ENCODE data around the gene EIF1AX.
A peak's percentile ranks its signal among the peaks of the same experiment; 100 is the strongest.
"Not testable (repeated sequence)": the region's sequence is repeated elsewhere in the genome, so short reads cannot be mapped to it uniquely, and the experiment has no call there.

The EIF1AX gene, protein sequence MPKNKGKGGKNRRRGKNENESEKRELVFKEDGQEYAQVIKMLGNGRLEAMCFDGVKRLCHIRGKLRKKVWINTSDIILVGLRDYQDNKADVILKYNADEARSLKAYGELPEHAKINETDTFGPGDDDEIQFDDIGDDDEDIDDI

DNA sequence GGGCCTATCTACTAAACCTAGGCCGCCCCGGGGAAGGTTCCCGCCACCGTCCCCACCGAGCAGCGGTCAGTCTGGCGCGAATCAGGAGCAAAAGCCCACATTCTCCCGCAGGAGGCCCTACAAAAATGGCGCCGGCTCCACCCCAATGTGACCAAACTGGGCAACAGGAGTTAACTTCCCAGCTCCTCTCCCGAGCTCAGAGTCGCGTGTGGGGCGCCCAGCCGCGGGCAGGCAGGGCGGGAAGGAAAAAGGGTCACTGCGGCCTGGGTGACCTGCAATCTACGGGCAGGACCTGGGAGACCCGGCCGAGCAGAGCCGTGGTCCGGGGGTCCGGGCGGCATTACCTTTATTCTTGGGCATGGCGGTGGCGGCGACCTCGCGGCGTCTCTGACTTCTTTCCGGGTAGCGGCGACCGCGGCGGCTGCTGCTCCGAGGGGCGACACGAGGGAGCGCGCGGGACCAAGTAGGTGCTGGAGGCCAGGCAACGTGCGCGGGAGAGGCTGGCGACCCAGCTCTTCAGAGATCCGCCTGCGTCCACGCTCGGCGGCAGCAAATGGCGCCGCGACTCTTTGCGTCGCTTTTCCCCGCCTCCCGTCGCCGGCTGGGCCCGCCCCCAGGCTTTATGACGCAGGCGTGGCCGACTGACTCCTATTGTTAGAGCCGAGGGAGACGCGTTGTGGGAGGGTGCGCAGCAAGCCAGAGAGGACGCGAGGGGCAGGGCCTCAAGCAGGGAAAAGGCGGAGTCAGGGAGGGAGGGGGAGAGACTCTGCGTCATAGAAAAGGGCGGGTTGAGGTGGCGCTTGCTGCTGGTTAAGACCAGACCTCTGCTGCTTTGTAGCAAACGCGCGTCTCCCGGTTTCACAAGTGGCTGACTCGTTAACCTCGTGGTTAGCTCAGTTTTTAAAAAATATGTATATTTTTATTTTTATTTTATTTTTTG, at the start of gene EIF1AX:
TSS of gene EIF1AX (minus strand) at position 558 of the 940 bp plus-strand sequence. CDS start at position 360, 198 bp downstream.
- DNase-seq (ENCODE audit: low spot score): peak; percentile 92

DNA sequence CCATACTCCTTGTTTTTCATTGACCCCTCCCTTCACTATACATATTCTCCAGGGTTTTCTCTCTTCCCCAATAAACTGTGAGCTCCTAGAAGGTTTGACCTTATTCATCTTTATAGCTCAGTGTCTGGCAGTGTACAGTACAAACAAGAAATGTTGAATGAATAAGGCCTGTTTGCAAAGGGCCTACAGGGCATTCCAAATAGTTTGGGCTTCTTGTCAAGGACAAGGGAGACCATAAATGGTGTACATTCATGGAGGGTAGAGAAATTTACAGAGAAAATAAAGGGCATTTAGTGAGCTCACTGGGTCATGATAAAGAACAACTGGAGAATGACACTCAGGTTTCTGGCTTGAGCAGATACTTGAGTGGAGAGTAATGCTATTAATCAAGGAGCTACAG, 47.5 kb upstream of the EIF1AX start:
- no peak for DNase-seq (ENCODE audit: low spot score)

DNA sequence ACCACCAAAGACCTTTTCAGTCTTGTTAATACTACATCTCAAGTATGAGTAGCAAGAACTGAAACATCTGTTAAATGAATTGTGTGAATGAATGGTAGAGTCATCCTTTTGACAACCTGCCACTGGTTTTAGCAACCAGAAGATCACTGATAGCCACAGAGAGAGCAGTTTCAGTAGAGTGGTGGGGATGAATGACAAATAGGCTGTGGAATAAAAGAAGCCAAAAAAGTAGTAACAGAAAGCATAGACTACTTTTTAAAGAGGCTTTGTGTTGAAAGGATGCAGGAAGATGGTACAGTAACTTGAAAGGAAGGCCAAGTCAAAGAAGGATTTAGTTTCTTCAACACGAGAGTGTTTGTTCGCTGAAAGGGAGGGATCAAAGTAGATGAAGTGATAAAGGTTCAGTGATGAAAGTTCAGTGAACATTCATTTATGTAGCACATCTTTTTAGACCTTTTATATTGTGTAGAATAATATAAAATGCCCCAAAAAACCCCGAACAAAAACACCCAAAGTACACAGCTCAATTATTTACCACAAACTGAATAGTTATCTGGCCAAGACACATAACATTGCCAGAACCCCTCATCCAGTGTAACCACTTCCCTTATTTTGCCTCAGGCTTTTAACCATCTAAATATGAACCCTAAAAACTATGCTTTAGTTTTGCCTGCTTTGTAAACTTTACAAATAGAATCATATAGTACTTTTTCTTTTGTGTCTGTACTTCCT, 40.1 kb upstream of the EIF1AX start:
- no peak for DNase-seq (ENCODE audit: low spot score)

DNA sequence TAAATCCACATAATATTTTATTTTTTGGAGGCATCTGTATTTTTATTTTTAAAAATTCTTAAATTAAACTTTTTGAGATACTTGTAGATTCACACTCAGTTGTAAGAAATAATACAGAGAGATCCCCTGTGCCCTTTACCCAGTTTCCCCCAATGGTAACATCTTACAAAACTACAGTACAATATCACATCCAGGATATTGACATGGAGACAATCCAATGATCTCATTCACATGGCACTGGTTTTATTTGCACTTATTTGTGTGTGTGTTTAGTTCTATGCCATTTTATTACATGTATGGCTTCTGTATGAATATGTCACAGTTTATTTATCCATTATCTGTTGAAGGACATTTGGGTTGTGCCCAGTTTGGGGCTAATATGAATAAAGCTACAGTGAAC, 35.5 kb upstream of the EIF1AX start:
- no peak for DNase-seq (ENCODE audit: low spot score)

DNA sequence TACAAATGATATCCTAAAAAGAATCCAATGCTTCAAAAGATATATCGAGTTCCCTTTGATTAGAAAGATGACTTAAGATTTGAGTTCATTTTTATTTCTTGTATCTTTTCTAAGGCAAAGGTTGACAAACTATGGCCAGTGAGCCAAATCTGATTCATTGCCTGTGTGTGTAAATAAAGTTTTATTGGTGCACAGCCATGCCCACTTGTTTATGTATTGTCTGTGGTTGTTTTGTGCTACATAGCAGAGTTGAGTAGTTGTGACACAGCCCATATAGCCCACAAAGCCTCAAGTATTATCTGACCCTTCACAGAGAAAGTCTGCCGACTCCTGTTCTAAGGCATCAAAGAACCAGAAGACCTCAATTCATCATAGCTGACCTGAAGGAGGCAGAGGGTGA, 32.2 kb upstream of the EIF1AX start:
- no peak for DNase-seq (ENCODE audit: low spot score)

DNA sequence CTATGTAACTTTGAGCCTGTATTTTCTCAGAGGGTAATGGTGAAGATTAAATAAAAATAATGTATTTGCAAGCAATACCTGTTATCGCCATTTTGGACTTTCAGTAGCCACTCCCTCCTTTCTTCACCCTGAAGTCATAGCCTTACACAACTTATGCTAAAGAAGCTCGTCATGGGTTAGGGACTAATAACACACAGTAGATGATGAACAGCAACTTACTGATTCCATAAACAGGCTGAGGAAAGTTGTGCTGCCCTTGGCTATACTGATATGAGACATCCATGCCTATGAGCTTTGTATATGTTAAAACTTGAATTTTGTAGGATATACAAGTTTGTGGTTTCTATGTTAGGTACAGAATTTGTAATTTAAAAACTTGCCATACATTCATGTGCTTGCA, 31.7 kb upstream of the EIF1AX start:
- no peak for DNase-seq (ENCODE audit: low spot score)

DNA sequence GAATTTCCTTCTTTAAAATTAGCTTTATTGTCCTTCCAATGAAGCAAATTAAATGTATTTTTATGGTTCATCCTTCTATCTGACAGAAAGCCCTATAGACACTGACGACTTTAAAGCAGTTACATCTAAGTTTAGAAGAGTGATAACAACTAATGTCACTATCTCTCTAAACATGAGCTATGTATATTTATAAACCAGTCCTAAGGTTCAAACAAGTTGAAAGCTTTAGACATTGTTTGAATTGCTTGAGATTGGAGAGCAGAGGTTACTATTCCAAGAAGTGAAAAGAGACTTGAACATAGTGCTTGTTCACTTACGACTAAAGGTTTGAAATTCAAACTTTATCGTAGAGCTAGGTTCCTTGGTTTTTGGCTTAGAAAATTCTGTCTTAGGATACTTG, 30.2 kb upstream of the EIF1AX start:
- DNase-seq (ENCODE audit: low spot score): no peak

DNA sequence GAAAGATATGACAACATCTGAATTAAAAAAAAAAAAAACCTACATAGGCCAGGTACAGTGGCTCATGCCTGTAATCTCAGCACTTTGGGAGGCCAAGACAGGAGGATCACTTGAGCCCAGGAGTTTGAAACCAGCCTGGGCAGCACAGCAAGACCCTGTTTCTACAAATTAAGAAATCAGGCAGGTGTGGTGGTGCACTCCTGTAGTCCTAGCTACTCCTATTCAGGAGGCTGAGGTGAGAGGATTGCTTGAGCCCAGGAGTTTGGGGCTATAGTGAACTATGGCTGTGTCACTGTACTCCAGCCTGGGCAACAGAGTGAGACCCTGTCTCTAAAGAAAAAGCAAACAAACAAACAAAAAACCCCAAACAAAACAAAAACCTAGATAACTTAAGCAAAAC, 20.9 kb upstream of the EIF1AX start:
- DNase-seq (ENCODE audit: low spot score): not testable (repeated sequence)

DNA sequence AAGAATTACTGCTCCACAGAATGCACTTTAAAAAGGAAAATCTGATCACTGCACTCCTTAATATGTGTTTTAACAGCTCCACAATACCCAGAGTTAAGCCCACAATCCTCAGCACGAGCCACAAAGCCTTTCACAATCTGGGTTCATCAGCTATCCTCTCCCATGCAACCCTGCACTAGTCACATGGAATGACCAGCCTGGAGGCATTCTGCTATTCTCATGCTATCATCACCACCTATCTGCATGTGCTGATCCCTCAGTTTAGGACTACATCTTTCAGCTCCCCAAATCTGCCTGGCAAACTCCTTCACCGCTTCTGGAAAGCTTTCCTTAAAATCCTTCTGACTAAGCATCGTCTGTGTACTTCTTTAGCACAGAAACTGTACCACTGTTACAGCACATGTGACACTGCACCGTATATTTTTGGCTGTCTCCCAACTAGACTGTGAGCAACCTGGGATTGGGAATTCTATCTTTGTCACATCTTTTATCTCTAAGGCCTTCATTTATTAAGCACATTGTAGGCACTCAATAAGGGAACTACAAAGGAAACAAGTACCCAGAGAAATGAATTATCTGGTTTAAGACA, 18.3 kb upstream of the EIF1AX start:
- no peak for DNase-seq (ENCODE audit: low spot score)

DNA sequence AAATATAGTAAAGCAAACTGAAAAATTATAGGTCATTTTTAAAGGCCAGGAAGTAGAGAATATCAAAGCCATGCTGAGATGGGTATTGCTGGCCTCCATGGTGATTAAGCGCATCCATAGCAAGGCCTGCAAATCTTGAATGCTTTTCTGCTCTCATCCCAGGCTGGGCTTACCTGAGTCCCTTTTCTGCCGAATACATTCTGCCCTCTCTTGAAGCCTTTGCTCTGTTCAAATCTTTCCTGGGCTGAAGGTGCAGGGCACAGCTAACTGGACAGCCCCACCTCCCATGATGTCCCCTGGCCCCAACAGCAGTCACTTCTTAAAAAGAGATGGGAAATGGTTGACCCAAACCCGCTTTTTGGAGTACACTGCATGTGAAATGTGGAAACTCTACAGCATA, 10.1 kb upstream of the EIF1AX start:
- no peak for DNase-seq (ENCODE audit: low spot score)

DNA sequence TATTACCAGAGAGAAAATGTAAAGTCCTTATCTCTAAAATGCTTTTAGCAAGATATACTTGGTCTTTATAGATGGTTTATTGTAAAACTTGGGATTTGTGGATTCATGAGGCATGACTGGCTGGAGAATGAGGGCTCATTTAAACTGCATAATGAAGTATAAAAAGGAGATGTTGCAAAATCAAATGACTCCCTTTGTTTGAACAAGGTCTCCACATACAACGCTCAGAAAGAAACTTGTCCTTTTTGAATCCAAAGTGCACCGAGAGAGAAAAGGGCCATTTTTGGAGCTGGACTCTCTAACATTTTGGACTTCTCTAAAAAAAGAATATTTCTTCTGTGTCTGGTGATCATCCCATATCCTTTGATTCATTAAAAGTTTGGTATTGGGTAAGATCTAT, 7.7 kb upstream of the EIF1AX start:
- no peak for DNase-seq (ENCODE audit: low spot score)

DNA sequence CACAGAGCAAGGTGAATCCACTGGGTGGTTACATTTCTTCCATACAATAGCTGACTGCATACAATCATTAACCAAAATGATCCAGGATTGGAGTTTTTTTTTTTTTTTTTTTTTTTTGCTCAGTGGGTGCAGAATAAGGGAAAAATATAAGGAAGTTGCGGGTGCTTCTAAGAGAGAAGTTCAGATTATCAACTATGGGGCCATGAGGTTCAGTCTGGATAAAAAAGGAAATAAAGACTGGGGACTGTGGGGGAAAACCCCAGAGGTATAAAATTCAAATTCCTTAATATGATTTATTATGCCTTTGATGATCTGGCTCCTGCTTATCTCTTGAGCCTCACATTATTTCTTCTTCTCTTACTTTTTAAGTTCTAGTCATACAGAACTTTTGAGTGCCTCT, 5.9 kb upstream of the EIF1AX start:
- no peak for DNase-seq (ENCODE audit: low spot score)

DNA sequence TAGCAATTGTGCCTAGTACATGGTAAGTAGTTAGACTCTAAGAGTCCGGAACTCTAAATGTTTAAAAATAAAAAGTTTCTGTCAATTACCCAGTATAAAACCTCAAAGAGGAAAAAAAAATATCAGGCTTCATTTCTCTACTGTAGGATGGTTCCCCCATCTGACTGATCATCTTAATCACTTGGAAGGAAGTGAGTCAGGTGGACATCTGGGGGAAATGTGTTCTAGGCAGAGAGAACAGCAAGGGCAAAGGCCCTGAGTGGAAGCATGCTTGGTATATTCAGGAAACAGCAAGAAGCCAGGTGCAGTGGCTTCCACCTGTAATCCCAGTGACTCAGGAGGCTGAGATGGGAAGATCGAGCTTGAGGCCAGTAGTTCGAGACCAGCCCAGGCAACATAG, 2.9 kb upstream of the EIF1AX start:
- peak; percentile 28 for DNase-seq (ENCODE audit: low spot score)

DNA sequence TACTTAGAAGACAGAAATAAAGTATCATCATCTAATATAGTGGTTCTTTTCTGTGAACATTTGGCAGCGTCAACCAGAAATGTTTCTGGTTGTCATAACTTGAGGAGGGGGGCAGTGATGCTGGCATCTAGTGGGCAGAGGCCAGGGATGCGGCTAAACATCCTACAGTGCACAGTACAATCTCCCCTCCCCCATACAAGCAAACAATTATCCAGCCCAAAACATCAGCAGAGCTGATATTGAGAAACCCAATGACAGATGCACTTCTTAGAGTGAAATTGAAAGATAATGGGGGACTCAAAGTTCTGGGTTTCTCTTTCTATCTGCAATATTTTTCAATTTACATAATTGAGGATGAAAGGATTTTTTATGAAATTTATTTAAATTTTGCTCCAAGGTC, 1.9 kb upstream of the EIF1AX start:
- DNase-seq (ENCODE audit: low spot score): no peak

DNA sequence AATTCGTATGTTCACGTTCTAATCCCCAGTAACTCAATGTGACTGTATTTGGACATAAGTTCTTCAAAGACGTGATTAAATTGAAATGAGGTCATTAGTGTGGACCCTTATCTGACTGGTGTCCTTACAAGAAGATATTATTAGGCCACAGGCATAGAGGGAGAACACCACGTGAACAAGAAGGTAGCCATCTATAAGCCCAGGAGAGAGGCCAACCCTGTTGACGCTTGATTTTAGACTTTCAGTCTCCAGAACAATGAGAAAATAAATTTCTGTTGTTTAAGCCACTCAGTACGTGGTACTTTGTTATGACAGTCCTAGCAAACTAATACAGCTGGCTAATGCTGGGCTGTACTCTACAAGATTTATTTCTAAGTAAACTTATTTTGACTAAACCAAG, 1.5 kb upstream of the EIF1AX start:
- no peak for DNase-seq (ENCODE audit: low spot score)

DNA sequence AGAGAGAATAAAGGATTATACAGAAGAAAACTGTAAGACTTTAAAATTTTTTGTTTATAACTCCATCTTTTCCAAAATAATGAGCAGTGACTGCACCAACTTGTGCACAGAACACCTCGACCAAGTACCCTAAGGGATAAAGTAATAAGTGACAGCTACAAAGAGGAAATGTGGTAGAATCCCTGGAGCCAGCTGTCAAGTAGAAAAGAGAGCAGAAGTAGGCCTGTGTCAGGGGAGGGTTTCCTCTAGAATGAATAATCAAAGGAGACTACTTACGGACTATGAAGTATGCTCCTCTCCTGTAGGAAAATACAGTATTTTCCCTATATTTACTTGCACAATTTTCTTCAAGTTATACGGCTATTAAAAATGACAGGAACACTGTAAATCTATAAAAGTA, 1.2 kb downstream of the EIF1AX start:
- DNase-seq (ENCODE audit: low spot score): no peak

DNA sequence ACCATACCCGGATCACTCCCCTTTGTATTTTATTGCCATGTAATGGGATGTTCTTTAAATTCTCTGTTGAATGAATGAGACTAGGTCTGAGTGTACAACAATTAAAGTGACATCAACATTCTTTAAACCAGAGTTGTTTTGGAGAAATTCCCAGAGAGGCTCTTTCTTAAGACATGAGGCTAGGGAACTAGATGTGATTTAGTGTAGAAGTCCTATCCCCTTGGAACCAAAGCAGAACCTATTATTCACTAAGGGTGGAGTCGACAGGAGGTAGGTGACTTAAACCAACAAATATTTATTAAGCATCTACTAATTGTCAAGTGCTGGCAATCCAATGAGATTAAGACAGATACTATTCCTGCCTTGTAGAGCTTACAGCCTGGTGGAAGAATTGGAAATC, 1.7 kb downstream of the EIF1AX start:
- peak; percentile 26 for DNase-seq (ENCODE audit: low spot score)

DNA sequence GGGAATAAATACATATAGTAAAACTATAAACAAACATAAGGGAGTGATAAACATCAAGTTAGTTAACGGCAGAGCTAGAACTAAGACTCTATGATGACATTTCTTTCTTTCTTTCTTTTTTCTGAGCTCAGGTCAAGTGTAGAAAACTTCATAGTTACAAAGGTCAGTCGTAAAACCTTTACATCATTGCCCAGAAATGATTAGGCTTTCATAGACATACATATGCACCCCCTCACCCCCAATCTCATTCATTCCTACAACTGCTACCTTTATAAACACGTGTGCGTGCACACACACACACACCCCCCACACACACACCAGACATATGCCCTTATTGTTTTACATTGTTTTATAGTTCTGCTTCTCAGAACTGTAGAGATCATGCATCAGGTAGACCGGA, 5.7 kb downstream of the EIF1AX start:
- no peak for DNase-seq (ENCODE audit: low spot score)

DNA sequence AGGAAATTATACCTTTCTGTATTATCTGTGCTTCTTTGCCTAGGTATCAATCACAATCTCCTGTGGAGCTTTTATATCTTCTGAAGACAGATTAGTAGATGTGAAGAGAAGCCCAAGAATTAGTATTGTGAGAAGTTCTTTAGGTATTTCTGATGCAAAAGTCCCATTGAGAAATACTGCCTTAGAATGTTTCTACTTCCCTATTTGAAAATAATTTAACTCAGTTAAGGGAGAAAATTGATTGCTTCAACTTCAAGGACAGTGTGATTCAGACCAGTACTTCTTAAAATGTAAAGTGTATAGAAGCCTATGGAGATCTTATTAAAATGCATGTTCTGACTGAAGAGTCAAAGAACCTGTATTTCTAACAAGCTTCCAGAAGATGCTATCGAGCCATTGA, 9.0 kb downstream of the EIF1AX start:
- no peak for DNase-seq (ENCODE audit: low spot score)

DNA sequence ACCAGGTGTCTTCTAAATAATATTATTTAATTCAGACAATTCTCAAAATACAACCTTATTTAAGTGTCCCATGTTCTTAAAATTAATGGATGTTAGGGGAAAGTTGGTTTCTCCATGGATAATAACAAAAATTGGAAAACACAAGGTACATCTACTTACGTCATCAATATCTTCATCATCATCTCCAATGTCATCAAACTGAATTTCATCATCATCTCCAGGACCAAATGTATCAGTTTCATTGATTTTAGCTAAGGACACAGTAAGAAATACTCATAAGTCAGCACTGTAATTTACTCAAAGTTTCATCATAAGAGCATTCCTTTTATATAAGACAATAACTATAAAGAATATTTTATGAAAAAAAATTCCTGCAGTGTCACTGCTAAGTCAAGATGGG, 11.3 kb downstream of the EIF1AX start:
- no peak for DNase-seq (ENCODE audit: low spot score)

DNA sequence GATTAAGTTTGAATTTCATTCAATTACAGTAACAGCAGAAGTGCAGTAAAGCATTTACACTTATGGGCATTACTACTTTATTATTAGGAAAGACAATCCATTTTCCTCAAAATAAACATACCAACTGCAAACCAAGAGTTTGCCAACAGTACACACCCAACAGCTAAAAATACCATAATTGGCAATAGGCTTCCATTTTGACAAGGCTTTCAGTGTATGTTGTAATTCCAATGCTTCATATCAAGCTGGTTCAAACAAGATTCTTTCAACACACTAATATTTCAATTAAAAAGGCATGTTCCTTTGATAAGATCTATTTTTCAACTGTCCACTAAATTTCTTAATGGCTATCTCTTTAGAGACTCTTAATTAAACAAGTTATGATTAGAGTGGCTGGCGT, 12.1 kb downstream of the EIF1AX start:
- DNase-seq (ENCODE audit: low spot score): no peak

DNA sequence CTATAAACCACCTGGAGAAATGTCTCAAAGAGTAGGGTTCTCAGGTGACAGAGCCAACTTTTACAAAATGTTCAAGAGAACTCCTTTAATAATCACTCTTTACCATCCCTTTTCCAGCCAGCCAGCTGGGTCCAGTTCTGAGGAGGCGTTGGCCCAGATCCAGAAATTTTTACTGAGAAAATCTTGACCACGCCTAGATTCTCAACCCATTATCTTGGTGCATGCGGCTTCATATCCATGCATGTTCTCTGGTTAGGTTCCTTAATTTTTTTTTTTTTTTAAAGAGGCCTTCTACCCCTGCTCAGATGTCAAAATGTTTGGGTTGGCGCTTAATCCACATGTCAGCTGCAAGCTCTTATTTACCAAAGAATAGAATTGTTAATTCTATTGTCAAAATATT, 13.0 kb downstream of the EIF1AX start:
- no peak for DNase-seq (ENCODE audit: low spot score)

DNA sequence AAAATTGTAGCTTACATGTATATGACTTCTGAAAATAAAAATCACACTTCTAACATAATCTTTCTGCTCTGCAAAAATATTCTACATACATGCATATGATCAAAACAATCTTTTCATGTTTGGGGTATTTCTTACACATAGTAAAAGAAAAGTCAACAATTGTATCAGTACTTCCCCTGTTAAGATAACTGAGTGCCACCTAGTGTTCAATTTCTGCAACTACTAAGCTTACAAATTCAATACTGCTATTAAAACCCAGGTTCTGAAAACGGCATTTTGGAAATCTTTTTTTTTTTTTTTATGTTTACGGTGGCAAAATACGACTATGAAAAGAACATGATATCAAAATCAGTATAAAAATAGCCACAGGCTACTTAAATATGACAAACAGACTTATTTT, 14.2 kb downstream of the EIF1AX start:
- not testable (repeated sequence) for DNase-seq (ENCODE audit: low spot score)

Data from GM03348 (cell line).